WERI-Rb-1 (cell line): ENCODE results near the gene TOM1L1.

Experiments used
- DNase-seq: peaks from one replicate; pipeline ENCODE4 v3.0.0-alpha.2; 2020
- H3K27ac ChIP-seq: fragments of 250-450 bp; sonication (Bioruptor Pico); 2 replicates; pipeline ENCODE4 v1.5.1; 2020; ENCODE audit warnings: mild to moderate bottlenecking, moderate library complexity
- H3K27me3 ChIP-seq: fragments of 250-450 bp; sonication (Bioruptor Pico); 2 replicates; pipeline ENCODE4 v1.5.1; 2021; ENCODE audit warnings: mild to moderate bottlenecking, low read depth, moderate library complexity; ENCODE audit not compliant: insufficient read depth, severe bottlenecking
- H3K36me3 ChIP-seq: fragments of 250-450 bp; sonication (Bioruptor Pico); 2 replicates; pipeline ENCODE4 v1.5.1; 2020; ENCODE audit warnings: mild to moderate bottlenecking, moderate library complexity
- H3K4me3 ChIP-seq: 2 replicates; pipeline ENCODE4 v1.5.1; 2011; ENCODE audit warnings: low read depth, mild to moderate bottlenecking, control low read depth, low read length
- H3K9me3 ChIP-seq: fragments of 250-450 bp; sonication (Bioruptor Pico); 2 replicates; pipeline ENCODE4 v1.5.1; 2021; ENCODE audit warnings: mild to moderate bottlenecking, moderate library complexity; ENCODE audit not compliant: severe bottlenecking
- TF ChIP-seq, protein P1 (sequence below): IDR thresholded peaks from 2 replicates; pipeline ENCODE4 v1.5.1; 2011; ENCODE audit warnings: low read depth, mild to moderate bottlenecking, control low read depth, inconsistent platforms, low read length

The TOM1L1 gene

DNA sequence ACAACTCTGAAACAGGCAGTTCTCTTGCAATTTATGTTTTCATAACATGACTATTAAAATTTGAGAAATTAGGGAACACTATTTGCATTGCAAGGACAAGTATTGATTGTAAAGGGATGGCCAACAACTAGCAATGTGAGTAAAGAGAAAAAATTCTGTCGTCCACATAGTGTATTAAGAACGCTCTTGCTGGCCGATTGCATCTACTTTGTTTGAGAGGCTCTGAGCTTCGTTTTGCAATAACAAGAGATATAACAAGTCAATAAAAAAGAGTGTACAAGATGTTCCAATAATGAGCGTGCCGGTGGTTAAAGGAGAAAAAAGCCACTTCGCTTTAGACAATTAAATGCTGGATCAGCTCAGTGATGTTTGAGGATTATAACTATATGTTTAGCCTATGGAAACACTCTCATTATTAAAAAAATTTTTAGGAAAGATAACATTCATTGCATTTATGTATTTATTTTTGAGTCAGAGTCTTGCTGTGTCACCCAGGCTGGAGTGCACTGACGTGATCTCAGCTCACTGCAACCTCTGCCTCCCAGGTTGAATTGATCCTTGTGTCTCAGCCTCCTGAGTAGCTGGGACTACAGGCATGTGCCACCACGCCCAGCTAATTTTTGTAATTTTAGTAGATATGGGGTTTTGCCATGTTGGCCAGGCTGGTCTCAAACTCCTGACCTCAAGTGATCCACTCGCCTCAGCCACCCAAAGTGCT, 19.2 kb upstream of the TOM1L1 start:
- TF ChIP-seq, protein P1, sequence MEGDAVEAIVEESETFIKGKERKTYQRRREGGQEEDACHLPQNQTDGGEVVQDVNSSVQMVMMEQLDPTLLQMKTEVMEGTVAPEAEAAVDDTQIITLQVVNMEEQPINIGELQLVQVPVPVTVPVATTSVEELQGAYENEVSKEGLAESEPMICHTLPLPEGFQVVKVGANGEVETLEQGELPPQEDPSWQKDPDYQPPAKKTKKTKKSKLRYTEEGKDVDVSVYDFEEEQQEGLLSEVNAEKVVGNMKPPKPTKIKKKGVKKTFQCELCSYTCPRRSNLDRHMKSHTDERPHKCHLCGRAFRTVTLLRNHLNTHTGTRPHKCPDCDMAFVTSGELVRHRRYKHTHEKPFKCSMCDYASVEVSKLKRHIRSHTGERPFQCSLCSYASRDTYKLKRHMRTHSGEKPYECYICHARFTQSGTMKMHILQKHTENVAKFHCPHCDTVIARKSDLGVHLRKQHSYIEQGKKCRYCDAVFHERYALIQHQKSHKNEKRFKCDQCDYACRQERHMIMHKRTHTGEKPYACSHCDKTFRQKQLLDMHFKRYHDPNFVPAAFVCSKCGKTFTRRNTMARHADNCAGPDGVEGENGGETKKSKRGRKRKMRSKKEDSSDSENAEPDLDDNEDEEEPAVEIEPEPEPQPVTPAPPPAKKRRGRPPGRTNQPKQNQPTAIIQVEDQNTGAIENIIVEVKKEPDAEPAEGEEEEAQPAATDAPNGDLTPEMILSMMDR: no peak
- no peak overlapping the region for H3K27ac ChIP-seq
- H3K27me3 ChIP-seq: no peaks in the 10 kb centered on the region

DNA sequence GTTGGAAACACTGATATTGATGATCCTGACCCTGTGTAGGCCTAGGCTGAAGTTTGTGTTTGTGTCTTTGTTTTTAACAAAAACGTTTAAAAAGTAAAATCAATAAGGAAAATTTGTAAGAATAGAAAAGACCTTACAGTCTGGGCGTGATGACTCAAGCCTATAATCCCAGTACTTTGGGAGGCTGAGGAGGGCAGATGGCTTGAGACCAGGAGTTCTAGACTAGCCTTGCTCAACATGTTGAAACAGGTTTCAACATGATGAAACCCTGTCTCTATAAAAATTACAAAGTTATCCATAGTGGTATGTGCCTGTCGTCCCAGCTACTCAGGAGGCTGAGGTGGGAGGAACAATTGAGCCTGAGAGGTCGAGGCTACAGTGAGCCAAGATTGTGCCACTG, 18.3 kb upstream of the TOM1L1 start:
- no peak for DNase-seq
- Histone ChIP-seq H3K27ac (no peak overlapping the region), H3K36me3 (no peaks in the 10 kb centered on the region), H3K27me3 (no peaks in the 10 kb centered on the region), H3K4me3 (no peak overlapping the region), H3K9me3 (no peaks in the 10 kb centered on the region)
- TF ChIP-seq, protein P1: no peak

More for the DNA sequence above, 19.2 kb upstream of the TOM1L1 start:
- Histone ChIP-seq H3K4me3 (no peak overlapping the region), H3K9me3 (no peaks in the 10 kb centered on the region), H3K36me3 (no peaks in the 10 kb centered on the region)
- no peak for DNase-seq

DNA sequence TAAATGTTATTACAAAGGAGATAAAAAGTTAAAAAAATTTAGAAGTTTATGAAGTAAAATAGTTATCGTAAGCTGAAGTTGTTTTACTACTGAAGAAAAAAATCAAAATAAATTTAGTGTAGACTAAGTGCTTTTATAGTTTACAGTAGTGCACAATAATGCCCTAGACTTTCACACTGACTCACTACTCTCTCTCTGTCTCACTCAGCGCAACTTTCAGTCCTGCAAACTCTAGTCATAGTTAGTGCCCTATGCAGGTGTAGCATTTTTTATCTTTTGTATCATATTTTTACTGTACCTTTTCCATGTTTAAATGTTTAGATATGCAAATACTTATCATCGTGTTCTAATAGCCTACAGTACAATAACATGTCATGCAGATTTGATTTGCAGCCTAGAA, 17.7 kb upstream of the TOM1L1 start:
- no peak for DNase-seq
- no peak overlapping the region for H3K4me3 ChIP-seq
- TF ChIP-seq, protein P1: no peak
- no peak overlapping the region for H3K27ac ChIP-seq
- H3K36me3 ChIP-seq: no peaks in the 10 kb centered on the region
- H3K9me3 ChIP-seq: no peaks in the 10 kb centered on the region
- no peaks in the 10 kb centered on the region for H3K27me3 ChIP-seq

DNA sequence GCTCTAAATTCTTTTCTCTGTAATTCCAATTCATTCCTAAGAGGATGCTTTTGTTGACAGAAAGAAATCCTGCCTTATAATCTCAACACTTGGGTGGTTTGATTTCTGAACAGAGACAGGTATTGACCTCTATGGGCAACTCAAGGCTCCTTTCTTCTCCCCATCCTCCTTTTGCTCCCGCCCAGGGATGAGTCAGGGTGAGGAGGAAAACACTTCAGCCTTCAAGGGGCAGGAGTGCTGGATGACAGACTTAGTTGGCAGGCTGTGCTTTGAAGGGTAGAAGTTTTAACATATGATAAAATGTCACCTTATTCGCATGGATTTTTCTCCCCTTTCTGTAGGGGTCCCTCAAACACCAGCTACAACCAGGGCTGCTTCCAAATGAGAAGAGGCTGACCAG, 16.7 kb upstream of the TOM1L1 start:
- TF ChIP-seq, protein P1: no peak
- H3K27ac ChIP-seq: no peak overlapping the region

DNA sequence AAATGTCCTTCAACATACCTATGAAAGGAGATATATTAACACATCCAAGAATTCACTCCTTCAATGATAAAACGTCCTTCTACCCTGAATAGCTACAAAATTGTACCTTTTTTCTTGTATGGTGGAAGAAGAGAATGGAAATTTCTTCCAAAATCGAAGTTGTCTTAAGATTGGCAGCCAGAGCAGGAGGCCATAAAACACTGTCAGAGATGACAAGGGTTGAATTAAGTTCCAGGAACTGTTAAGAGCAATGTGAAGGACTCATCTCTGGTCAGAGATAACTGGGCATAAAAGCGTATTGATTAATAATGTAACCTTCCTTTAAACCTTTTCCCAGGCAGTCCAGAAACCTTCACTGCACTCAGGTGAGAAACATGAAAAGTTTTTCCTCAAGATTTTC, 12.9 kb upstream of the TOM1L1 start:
- Histone ChIP-seq H3K27me3 (no peaks in the 10 kb centered on the region), H3K36me3 (no peaks in the 10 kb centered on the region), H3K4me3 (no peak overlapping the region), H3K9me3 (no peaks in the 10 kb centered on the region), H3K27ac (no peak overlapping the region)
- DNase-seq: no peak
- TF ChIP-seq, protein P1: no peak

More for the DNA sequence above, 16.7 kb upstream of the TOM1L1 start:
- Histone ChIP-seq H3K4me3 (no peak overlapping the region), H3K9me3 (no peaks in the 10 kb centered on the region), H3K36me3 (no peaks in the 10 kb centered on the region), H3K27me3 (no peaks in the 10 kb centered on the region)
- no peak for DNase-seq

DNA sequence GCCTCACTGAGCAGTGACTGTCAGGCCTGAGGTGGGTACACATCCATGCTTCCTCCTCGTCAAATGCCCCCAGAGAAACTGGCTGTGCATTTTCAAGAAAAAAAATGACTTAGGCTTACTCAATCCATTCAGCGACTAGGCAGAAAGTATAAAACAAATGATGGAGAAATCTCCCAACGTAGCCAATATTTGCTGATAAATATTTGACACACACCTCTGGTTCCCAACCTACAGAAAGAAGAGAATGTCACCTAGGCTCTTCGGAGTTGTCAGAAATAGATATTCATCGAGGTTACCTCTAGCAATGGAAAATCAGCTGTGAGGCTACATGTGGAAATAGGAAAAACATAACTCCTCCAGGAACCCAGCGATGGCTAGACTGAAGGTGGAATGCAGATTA, 12.4 kb upstream of the TOM1L1 start:
- Histone ChIP-seq H3K9me3 (no peaks in the 10 kb centered on the region), H3K27me3 (no peaks in the 10 kb centered on the region), H3K4me3 (no peak overlapping the region), H3K36me3 (no peaks in the 10 kb centered on the region), H3K27ac (no peak overlapping the region)
- TF ChIP-seq, protein P1: no peak
- DNase-seq: no peak
